Measurements from ENCODE around the gene C1QTNF12.
A peak's percentile ranks its signal among the peaks of the same experiment; 100 is the strongest.

C1QTNF12 gene

GRCh38 chr1:1210726-1211540 lies 35.6 kb downstream of the C1QTNF12 start:
- DNase-seq: no peak

GRCh38 chr1:1208713-1209433 lies 37.6 kb downstream of the C1QTNF12 start:
- DNase-seq: no peak

DNA sequence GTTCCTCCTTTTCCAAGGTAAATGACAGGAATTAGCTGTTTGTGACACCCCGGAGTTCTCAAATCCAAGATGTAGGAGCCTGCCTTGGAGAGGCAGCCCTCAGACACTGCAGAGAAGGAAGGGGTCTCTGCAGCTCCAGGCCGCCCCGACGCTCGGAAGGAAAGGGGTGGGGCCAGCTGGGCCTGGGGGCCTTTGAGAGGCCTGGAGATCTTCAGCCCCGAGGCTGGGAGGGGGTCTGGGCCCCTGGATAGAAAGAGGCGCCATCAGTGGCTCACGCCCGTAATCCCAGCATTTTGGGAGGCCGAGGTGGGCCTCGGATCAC lies 39.0 kb downstream of the C1QTNF12 start:
- DNase-seq: no peak

DNA sequence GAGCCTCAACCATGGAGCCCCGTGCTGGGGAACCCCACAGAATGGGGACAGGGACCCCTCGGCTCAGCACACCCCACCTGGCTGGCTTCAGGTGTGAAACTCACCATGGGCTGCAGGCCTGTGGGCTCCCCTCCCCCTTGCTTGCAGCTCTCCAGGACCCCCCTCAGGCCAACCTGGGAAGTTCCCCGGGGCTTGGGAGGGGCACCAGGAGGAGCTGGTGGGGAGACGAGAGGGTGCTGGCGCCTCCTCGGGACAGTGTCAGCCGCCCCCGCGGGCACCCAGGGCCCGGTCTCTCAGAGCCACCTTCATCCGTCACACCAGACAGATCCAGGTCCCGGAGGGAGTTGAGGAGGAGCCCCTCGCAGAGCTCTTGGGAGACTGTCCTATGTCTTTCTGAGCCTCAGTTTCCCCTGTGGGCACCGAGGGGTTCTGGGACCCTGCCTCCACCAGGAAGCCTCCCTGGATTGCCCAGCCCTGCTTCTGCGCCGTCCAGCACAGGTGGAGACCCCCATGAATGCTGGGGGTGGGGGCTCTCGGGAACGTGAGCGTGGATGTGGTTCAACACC lies 39.5 kb downstream of the C1QTNF12 start:
- no peak for DNase-seq

GRCh38 chr1:1206376-1206965 lies 40.1 kb downstream of the C1QTNF12 start, which contains the start of gene TNFRSF18:
TNFRSF18 (minus strand) TSS chr1:1206592; CDS start chr1:1206571, 21 bp downstream.
- DNase-seq: peak; percentile 51

DNA sequence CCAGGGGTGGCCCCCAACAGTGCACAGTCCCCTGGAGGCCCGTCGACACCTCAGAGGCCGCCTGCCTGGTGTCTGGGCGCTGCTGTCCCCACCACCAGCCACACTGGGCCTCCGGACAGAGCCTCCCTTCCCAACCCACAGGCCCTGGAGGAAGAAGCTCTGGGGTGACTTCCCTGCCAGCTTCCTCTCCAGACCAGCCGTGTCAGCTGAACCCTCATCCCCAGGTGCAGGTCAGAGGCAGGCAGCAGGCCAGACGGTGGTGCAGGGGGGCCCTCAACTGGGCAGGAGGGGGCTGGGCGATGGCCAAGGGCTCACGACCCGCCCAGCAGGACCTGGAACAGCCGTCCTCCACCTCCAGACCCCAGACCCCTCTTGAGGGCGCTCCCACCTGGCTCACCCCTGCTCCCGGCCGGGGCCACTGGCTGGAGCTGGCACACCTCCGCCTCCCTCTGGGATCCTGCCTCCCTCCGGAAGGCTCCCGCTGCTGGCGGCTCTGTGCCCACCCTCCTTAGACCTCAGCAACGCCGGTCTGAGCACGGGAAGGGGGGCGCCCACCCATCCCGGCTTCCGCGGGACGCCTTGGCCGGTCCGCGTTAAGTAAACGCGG lies 40.6 kb downstream of the C1QTNF12 start:
- no peak for DNase-seq

DNA sequence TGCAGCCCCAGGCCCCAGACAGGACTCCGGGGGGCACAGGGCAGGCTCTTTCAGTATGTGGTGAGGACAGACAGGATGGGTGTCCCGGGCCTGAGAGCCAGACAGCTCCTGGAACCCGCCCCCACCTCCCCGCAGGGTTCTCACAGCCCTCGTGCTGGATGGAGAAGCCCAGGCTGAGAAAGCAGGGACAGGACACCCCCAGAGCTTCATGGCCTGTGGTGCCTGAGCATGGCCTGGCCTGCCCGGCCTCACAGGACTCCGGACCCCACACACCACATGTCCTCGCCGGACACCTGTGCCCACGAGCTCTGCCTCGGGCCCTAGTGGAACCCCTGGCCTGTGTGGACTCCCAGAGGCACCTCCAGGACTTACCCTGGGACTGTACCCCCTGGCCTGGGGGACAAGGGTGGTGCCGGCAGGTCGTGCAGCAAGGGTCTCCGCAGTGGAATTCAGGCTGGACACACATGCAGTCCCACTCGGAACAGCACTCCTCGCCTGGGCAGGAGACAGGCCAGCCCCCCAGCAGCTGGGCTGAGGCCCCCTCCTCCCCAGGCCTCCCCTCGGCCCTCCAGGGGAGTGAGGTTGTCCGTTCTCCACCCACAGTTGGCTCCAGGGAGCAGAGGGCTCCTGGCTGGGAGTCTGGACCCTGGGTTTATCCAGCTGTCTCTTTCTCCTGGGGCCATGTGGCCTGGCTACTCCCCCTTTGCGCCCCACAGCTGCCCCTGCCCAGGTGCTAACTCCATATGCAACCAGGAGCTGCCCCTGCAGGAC lies 41.3 kb downstream of the C1QTNF12 start:
- no peak for DNase-seq

- DNase-seq: no peak
Observed at GRCh38 chr1:1204425-1204920, 42.0 kb downstream of the C1QTNF12 start.

DNA sequence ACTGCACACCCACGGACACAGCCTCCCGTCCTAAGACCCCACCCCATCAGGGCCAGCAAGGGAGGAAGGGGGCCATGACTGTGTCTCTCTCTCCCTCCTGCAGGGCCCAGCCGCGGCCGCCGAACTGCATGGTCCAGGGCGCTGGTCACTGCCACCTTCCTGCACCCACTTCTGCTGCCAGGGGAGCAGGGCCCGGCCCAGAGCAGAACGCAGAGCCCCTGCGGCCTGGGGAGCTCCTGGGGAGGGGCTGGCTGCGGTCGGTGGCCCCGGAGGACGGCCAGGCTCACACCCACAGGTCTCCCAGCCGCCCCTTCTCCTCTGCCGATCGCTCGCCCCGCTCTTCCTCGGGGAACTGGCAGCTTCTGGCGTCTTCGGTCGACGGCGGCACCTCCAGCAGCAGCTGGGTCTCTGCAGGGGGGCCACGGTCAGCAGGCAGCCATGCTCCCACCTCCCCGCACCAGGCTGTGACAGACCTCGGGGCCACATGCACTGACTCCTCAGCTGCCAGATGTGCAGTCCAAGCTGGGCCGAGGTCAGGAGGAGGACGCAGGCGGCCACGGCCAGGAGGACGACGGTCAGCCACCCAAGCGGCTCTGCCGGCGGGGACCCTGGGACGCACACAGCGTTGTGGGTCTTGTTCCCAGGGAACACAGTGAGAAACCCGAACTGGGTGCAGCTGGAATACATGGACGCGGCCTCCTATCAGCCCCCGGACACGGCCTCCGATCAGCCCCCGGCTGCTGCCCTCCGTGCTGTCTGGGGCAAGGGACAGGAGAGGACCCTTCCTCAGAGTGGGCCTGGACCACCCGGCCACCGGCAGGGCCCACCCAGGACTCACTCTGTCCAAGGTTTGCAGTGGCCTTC lies 42.7 kb downstream of the C1QTNF12 start:
- no peak for DNase-seq

- peak; percentile 25 for DNase-seq
Observed at GRCh38 chr1:1202831-1203560, 43.5 kb downstream of the C1QTNF12 start.

GRCh38 chr1:1200876-1201810 lies 45.4 kb downstream of the C1QTNF12 start:
- peak; percentile 49 for DNase-seq

DNA sequence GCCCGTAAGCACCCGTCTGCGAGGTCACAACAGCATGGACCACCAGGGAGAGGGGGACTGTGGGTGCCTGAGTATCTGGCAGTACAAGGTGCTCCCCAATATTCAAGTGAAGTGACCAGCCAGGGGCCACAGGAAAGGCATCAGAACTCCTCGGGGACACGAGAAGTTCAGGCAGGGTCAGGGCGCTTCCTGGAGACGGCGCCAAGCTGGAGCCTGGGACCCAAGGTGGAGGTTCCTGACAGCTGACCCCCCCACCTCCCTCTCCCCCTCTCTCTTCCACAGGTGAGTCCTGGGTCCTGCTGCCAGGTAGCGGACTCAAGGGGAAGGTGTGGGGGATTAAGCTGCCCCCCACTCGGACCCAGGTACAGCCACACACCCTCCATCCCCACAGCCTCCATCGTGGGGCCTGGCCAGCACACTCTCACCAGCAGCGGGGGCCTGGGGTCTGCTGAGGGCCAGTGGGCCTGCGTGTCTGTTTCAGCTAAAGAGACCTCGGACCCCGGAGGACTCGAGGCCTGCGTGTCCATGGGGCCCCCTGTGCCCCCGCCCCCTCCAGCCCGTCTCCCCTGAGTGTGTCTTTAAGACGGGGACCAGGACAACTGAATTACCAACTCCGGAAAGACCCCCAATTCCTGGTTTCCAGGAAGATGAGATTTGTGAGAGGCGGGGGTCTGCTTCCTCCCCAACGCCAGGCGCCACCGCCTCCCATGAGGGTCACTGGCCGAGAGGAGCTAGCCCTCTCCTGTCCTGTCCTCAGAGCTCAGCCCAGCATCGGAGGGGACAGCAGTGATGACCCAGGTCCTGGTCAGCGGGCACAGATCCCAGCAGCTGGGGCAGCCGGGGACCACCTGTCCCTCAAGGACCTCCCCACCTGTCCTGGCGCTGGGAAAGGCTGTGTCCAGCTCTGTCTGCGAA lies 46.3 kb downstream of the C1QTNF12 start:
- DNase-seq: no peak

DNA sequence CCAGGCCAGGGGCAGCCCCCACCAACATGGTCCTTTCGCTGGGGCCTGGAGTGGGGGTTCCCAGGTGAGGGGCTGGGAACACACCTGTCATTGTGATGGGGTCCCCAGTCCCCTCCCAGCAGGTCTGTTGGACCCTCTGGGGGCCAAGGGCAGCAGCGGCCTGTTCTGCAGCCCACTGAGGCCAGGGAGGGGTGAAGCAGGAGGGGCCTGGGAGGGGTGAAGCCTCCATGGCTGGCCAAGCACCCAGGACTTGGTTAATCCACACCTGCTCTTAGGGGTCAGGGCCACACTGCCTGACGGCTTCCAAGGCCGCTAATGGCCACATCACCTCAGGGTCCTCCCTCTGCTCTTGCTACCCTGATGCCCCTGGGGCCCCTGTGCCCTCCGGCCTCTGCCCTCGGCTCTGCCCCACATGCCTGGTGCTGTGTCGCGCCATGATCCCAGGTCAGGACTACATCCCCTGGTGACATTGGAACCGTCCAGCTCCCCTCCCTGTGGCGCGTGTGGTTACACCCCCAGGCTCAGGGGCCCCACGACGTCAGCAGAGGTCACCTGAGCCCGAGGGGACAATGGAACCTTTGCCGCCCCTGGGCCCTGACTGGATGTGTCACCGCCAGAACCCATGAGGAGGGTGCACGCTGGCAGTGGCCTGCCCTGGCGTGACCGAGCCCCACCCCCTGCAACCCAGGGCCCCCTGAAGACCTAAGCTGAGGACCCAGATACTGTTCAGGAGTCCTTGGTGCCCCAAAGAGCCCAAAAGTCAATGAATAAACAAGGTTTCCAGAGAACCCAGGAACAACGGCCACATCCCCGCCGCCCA lies 47.2 kb downstream of the C1QTNF12 start:
- no peak for DNase-seq

GRCh38 chr1:1198423-1199140 lies 47.9 kb downstream of the C1QTNF12 start:
- no peak for DNase-seq

DNA sequence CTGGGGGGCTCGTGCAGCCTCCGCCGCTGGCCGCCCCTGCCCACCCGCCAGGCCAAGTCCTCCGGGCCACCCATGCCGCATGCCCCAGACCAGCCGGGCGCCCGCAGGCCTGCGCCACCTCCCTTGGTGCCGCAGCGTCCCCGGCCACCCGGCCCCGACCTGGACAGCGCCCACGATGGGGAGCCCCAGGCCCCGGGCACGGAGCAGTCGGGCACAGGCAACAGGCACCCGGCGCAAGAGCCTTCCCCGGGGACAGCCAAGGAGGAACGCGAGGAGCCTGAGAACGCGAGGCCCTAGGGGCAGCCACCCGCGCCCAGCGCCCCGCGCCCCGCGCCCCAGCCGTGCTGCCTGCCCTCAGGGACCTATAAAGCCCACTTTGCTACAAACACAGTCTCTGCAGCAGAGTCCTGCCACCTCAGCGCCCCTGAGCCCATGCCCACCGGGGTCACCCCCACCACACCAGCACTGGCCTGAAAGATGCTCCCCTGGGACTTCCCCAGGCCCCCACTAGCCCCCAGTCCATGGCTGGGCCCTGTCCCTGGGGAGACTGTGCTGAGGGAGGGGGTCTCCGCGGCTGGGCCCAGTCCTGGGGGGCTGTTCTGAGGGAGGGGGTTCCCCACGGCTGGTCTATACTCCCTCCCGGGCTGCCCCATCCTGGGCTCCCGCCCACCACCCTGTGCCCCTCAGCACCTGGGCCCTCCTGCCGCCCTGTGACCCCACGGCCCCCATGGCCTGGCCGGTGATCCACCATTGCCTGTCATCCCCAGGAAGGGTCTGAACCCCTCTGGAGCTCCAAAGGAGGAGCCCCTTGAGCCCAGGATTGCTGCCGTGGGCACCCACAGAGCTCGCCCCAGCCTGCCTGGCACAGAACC lies 48.7 kb downstream of the C1QTNF12 start:
- no peak for DNase-seq

GRCh38 chr1:1197188-1197500 lies 49.4 kb downstream of the C1QTNF12 start:
- DNase-seq: no peak
